Embryonic facial prominence (tissue), 1 donor: ENCODE data around the gene NDUFB4.

ENCODE experiments used
- DNase-seq: peaks from one replicate; pipeline ENCODE4 v3.0.0-alpha.2; 2016; ENCODE audit errors: extremely low spot score

The NDUFB4 gene

GRCh38 chr3:120596116-120596852 lies at the start of gene NDUFB4:
TSS of gene NDUFB4 (plus strand) at chr3:120596336. CDS start at chr3:120596360, 24 bp downstream.
- peak; percentile 99 for DNase-seq

- no peak for DNase-seq
Observed at GRCh38 chr3:120550546-120550945, 45.6 kb upstream of the NDUFB4 start.

- DNase-seq, result no peak
Observed at GRCh38 chr3:120552184-120553172, 43.7 kb upstream of the NDUFB4 start.

- DNase-seq, result no peak
Observed at GRCh38 chr3:120554812-120555606, 41.1 kb upstream of the NDUFB4 start.

GRCh38 chr3:120555657-120556509 lies 40.3 kb upstream of the NDUFB4 start:
- DNase-seq, result no peak

GRCh38 chr3:120557115-120557514 lies 39.0 kb upstream of the NDUFB4 start:
- no peak for DNase-seq

- peak; percentile 90 for DNase-seq
Observed at GRCh38 chr3:120558771-120559241, 37.3 kb upstream of the NDUFB4 start.

- no peak for DNase-seq
Observed at GRCh38 chr3:120559242-120560061, 36.7 kb upstream of the NDUFB4 start.

- DNase-seq, result no peak
Observed at GRCh38 chr3:120560304-120561250, 35.6 kb upstream of the NDUFB4 start.

- DNase-seq, result peak; percentile 52
Observed at GRCh38 chr3:120561251-120562045, 34.7 kb upstream of the NDUFB4 start.

- no peak for DNase-seq
Observed at GRCh38 chr3:120563356-120564022, 32.6 kb upstream of the NDUFB4 start.

GRCh38 chr3:120566243-120566975 lies 29.7 kb upstream of the NDUFB4 start:
- DNase-seq, result no peak

GRCh38 chr3:120567370-120568201 lies 28.6 kb upstream of the NDUFB4 start:
- peak; percentile 42 for DNase-seq

GRCh38 chr3:120568202-120568531 lies 28.0 kb upstream of the NDUFB4 start:
- no peak for DNase-seq

- no peak for DNase-seq
Observed at GRCh38 chr3:120568598-120568997, 27.5 kb upstream of the NDUFB4 start.
